ENCODE measurements around the gene RGS6.

DNA sequence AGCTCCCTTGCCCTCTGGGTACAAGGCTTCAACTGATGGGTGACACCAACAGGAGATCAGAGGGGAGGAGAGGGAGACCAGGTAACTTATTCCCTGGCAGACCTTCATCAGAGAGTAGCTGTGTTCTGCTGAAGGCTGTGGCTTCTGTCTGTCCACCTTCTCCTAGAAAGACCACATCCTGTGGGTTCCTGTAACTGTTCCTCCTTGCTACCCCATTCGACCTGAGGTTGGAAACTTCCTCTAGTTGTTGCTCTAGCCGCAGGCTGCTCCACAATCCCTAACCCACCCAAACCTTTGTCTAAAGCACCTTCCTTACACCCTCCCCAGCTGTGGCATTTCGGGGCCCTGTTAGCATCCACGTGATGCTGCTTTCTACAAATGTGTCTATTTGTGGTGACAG lies 507.5 kb downstream of the RGS6 start:
- TF ChIP-seq, protein P1, sequence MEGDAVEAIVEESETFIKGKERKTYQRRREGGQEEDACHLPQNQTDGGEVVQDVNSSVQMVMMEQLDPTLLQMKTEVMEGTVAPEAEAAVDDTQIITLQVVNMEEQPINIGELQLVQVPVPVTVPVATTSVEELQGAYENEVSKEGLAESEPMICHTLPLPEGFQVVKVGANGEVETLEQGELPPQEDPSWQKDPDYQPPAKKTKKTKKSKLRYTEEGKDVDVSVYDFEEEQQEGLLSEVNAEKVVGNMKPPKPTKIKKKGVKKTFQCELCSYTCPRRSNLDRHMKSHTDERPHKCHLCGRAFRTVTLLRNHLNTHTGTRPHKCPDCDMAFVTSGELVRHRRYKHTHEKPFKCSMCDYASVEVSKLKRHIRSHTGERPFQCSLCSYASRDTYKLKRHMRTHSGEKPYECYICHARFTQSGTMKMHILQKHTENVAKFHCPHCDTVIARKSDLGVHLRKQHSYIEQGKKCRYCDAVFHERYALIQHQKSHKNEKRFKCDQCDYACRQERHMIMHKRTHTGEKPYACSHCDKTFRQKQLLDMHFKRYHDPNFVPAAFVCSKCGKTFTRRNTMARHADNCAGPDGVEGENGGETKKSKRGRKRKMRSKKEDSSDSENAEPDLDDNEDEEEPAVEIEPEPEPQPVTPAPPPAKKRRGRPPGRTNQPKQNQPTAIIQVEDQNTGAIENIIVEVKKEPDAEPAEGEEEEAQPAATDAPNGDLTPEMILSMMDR (IDR thresholded peaks at IDR 0.05; ENCODE audit: low read length), result no peak
- no peak for TF ChIP-seq EZH2 (IDR thresholded peaks at IDR 0.05; ENCODE audit: borderline replicate concordance, low read length)

Data from OCI-LY1 (cell line).